HepG2 (cell line): ENCODE results near the gene WSB1. TPM values are rescaled to one million over a fixed set of nuclear protein-coding genes. Genes with fewer than 3 reads are reported as not detected.

Experiments
- ATAC-seq: fragments of 200-7000 bp; cut with Tn5 transposase; 3 replicates; pipeline ENCODE4 v1.9.1; 2020; ENCODE audit warnings: mild to moderate bottlenecking, moderate library complexity
- BruUV-seq: library from RNA; stranded (reverse); fragments of 400-500 nt; replicated peaks from 2 replicates; lab custom pipeline; 2021; lab: Mats Ljungman, UMichigan
- CTCF ChIA-PET: fragments of 300-600 bp; formaldehyde crosslinking; extraction: SDS; loops from one replicate; lab custom pipeline; 2021; ENCODE audit warnings: low total read pairs, inconsistent platforms, low intra/inter-chr PET ratio; lab: Yijun Ruan, JAX
- POLR2A ChIA-PET: fragments of 350-600 bp; sonication (Branson Sonifier 250); formaldehyde crosslinking; loops from one replicate; lab custom pipeline; 2020; ENCODE audit warnings: antibody characterized with exemption, inconsistent platforms; lab: Yijun Ruan, JAX
- DNase-seq: peaks from one replicate; pipeline ENCODE4 v3.0.0-alpha.2; 2015; ENCODE audit warnings: low spot score
- FAIRE-seq: peaks from 3 replicates; lab custom pipeline; 2011; peaks lifted over from hg19 to GRCh38; lab: Jason Lieb, UNC
- H2AFZ ChIP-seq: one replicate; pipeline ENCODE4 v1.6.1; 2011; ENCODE audit warnings: low read length, inconsistent platforms
- H3K27ac ChIP-seq: fragments of 300-600 bp; 3 replicates; pipeline ENCODE4 v1.8.0; 2011; ENCODE audit warnings: mixed run types, mild to moderate bottlenecking, mixed read lengths, low read length, inconsistent platforms; ENCODE audit not compliant: insufficient read depth; ENCODE audit errors: extremely low read length
- H3K27me3 ChIP-seq, 2 experiments: fragments of 200-600 bp in 1 of 2; 2 replicates in 1 of 2; 3 replicates in 1 of 2; pipeline versions ENCODE4 v1.6.0 to v1.8.0; 2011; ENCODE audit warnings: low read length in 2 of 2, mild to moderate bottlenecking in 2 of 2, moderate library complexity in 2 of 2, inconsistent platforms in 1 of 2; ENCODE audit not compliant: insufficient read depth in 2 of 2, control insufficient read depth in 1 of 2
- H3K36me3 ChIP-seq, 2 experiments: fragments of 200-600 bp in 1 of 2; replicated peaks in 1 of 2; 2 replicates in 1 of 2; 3 replicates in 1 of 2; pipeline versions ENCODE4 v1.5.1 to v1.8.0; 2011; ENCODE audit warnings: low read length in 2 of 2, inconsistent platforms in 1 of 2; ENCODE audit not compliant: insufficient read depth in 2 of 2, control insufficient read depth in 1 of 2
- H3K4me1 ChIP-seq: 2 replicates; pipeline ENCODE4 v1.5.1; 2012; ENCODE audit warnings: low read length, inconsistent platforms; ENCODE audit not compliant: insufficient read depth
- H3K4me2 ChIP-seq: 2 replicates; pipeline ENCODE4 v1.6.0; 2011; ENCODE audit warnings: low read depth, low read length, inconsistent platforms
- H3K4me3 ChIP-seq, 3 experiments: fragments of 200-600 bp in 1 of 3; sonication (generic), shearing (Covaris generic) in 1 of 3; replicated peaks in 1 of 3; 2 replicates each; pipeline ENCODE4 v1.5.1; 2011 to 2016; ENCODE audit warnings: low read length in 3 of 3, inconsistent platforms in 2 of 3, low read depth in 2 of 3, mild to moderate bottlenecking in 2 of 3, control low read depth in 1 of 3, mixed read lengths in 1 of 3; ENCODE audit not compliant: insufficient read depth in 1 of 3
- H3K79me2 ChIP-seq: one replicate; pipeline ENCODE4 v1.6.1; 2011; ENCODE audit warnings: low read length, inconsistent platforms; ENCODE audit not compliant: insufficient read depth
- H3K9ac ChIP-seq: 2 replicates; pipeline ENCODE4 v1.6.0; 2011; ENCODE audit warnings: mild to moderate bottlenecking, low read depth, low read length, inconsistent platforms; ENCODE audit not compliant: insufficient read depth
- H3K9me3 ChIP-seq: 2 replicates; pipeline ENCODE4 v1.5.1; 2012; ENCODE audit warnings: mild to moderate bottlenecking, low read length
- H4K20me1 ChIP-seq: 2 replicates; pipeline ENCODE4 v1.6.0; 2011; ENCODE audit warnings: inconsistent platforms, mild to moderate bottlenecking, low read length, moderate library complexity; ENCODE audit not compliant: insufficient read depth
- AGO1 ChIP-seq: fragments of 200-400 bp; formaldehyde crosslinking; IDR thresholded peaks from 2 replicates; pipeline ENCODE4 v1.6.1; 2017; ENCODE audit warnings: mild to moderate bottlenecking, low read depth, low read length, moderate library complexity; ENCODE audit not compliant: poor library complexity, severe bottlenecking
- FOXJ3 ChIP-seq: sonication (generic); formaldehyde crosslinking; IDR thresholded peaks from 2 replicates; pipeline ENCODE4 v1.4.0; 2020; ENCODE audit warnings: missing genetic modification reagents, mild to moderate bottlenecking, borderline replicate concordance
- KAT7 ChIP-seq: IDR thresholded peaks from 2 replicates; pipeline ENCODE4 v1.6.1; 2018; ENCODE audit warnings: borderline replicate concordance, missing compliant biosample characterization
- KDM1A ChIP-seq: IDR thresholded peaks from 2 replicates; pipeline ENCODE4 v1.6.1; 2016; ENCODE audit warnings: missing compliant biosample characterization
- KLF12 ChIP-seq: sonication (generic); formaldehyde crosslinking; IDR thresholded peaks from 2 replicates; pipeline ENCODE4 v1.4.0; 2020; ENCODE audit warnings: missing genetic modification reagents, borderline replicate concordance
- SCMH1 ChIP-seq: sonication (generic); formaldehyde crosslinking; IDR thresholded peaks from 2 replicates; pipeline ENCODE4 v1.9.0; 2021; ENCODE audit warnings: missing genetic modification reagents, mild to moderate bottlenecking, borderline replicate concordance
- SMARCE1 ChIP-seq: fragments of 450-650 bp; IDR thresholded peaks from 2 replicates; pipeline ENCODE4 v1.6.1; 2017; ENCODE audit warnings: borderline replicate concordance
- YEATS4 ChIP-seq: sonication (generic); formaldehyde crosslinking; IDR thresholded peaks from 2 replicates; pipeline ENCODE4 v1.4.0; 2020; ENCODE audit warnings: missing genetic modification reagents, borderline replicate concordance
- ZIK1 ChIP-seq: sonication (generic); formaldehyde crosslinking; IDR thresholded peaks from 2 replicates; pipeline ENCODE4 v1.5.0; 2020; ENCODE audit warnings: mild to moderate bottlenecking, low read depth, missing genetic modification reagents, borderline replicate concordance
- ZNF292 ChIP-seq: sonication (generic); formaldehyde crosslinking; IDR thresholded peaks from 2 replicates; pipeline ENCODE4 v1.8.1; 2022; ENCODE audit warnings: mild to moderate bottlenecking, low read depth, missing genetic modification reagents, borderline replicate concordance
- ZNF468 ChIP-seq: sonication (generic); formaldehyde crosslinking; IDR thresholded peaks from 2 replicates; pipeline ENCODE4 v1.8.0; 2022; ENCODE audit warnings: mild to moderate bottlenecking, moderate library complexity, missing genetic modification reagents
- ZNF550 ChIP-seq: sonication (generic); formaldehyde crosslinking; IDR thresholded peaks from 2 replicates; pipeline ENCODE4 v1.4.0; 2020; ENCODE audit warnings: mild to moderate bottlenecking, missing genetic modification reagents, borderline replicate concordance
- WGBS: methylation state at CpG from one replicate; pipeline ENCODE4 v1.1.6; 2017; ENCODE audit warnings: low lambda C conversion rate; 5-methylcytosine and 5-hydroxymethylcytosine counted together
- in situ Hi-C: cut with HindIII; loops from 2 replicates; pipeline ENCODE4 v1.10.0; 2017; ENCODE audit warnings: low pct_unique_long_range_greater_than_20kb; ENCODE audit not compliant: extremely low pct_ligation_motif_present
- intact Hi-C: fragments of 100-400 bp; cut with micrococcal nuclease; formaldehyde crosslinking; loops from one replicate; pipeline ENCODE4 v1.10.0; 2022; ENCODE audit not compliant: unreplicated experiment
- polyA plus RNA-seq, 8 experiments: library from polyadenylated mRNA; depleted of rRNA in 3 of 8; stranded (reverse) in 7 of 8; unstranded in 1 of 8; fragments of >200 nt; fragmentation: Illumina TruSeq in 4 of 8; extraction: Trizol in 4 of 8; gene quantifications; 2 replicates each; pipeline versions ENCODE4 v1.2.1 to v1.2.3, GENCODE V29; 2011 to 2016; ENCODE audit warnings: low read depth in 4 of 8, missing spikeins in 1 of 8, mixed read lengths in 1 of 8; ENCODE audit not compliant: insufficient read depth in 1 of 8
- total RNA-seq, 5 experiments: library from RNA; depleted of rRNA; stranded (reverse); fragments of >200 nt; fragmentation: Illumina TruSeq; extraction: Trizol; gene quantifications; 2 replicates each; pipeline ENCODE4 v1.2.3, GENCODE V29; 2016; ENCODE audit warnings: low read depth in 1 of 5
- TF ChIP-seq, protein P1 (sequence below): sonication (generic); formaldehyde crosslinking; IDR thresholded peaks from 2 replicates; pipeline ENCODE4 v1.5.0; 2020; ENCODE audit warnings: mild to moderate bottlenecking, missing genetic modification reagents, borderline replicate concordance
- TF ChIP-seq, protein P2 (sequence below): IDR thresholded peaks from 2 replicates; pipeline ENCODE4 v1.6.1; 2016; ENCODE audit warnings: low read depth

Gene WSB1
- total and polyA plus RNA-seq, 2 of the 13 experiments (the other 11 are each of a cell fraction or from before 2014, with no cell fraction given) = 81.3 to 294 TPM

DNA sequence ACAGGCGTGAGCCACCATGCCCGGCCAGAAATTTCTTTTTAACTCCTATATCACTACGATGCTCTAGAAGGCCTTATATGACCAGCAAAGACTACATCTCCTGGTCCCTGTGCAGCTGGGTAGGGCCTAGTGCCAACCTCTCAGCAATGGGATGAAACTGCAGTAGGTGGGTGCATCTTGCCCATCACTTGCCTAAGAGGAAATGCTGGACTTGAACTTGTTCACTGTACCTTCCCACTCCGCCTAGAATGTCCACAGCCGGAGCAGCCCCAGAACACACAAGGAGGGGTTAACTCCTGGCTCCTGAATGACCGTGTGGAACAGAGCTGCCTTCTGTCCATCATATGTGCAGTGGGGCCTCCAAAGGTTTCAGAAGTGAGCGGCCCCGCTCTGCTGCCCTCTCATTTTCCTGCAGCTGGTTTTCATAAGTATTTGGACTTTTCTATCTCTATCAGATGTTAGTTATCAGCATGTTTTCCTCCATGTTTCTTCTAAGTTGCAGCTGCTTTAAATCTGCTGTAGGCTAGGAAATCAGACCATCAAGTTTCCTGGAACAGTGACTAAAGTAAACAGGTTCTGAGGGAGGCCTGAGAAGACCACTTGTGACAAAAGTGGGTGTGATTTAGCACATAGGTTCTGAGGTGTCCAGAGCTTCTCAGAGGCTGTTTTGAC lies 52.5 kb downstream of the WSB1 start:
- no peak overlapping the region for H3K27ac ChIP-seq
- intact Hi-C loops = no loop called here
- no peaks in the 10 kb centered on the region for H3K27me3 ChIP-seq
- in situ Hi-C loops = no loop called here
- ATAC-seq (no peak), FAIRE-seq (no peak), DNase-seq (no peak)
- WGBS = 82% methylated on average over 8 of the region's 8 CpGs
- H3K36me3 ChIP-seq = no peaks in the 10 kb centered on the region
- BruUV-seq = no TSS peak
- H3K9me3 ChIP-seq = no peaks in the 10 kb centered on the region
- no peaks in the 10 kb centered on the region for H3K79me2 ChIP-seq
- no peak overlapping the region for H2AFZ ChIP-seq
- TF ChIP-seq ZNF468 (no peak), YEATS4 (CRISPR knock-in tag) (no peak), KAT7 (CRISPR knock-in tag) (no peak), ZNF292 (CRISPR knock-in tag) (no peak), KLF12 (CRISPR knock-in tag) (no peak), ZIK1 (CRISPR knock-in tag) (no peak), SCMH1 (no peak), ZNF550 (CRISPR knock-in tag) (no peak), SMARCE1 (no peak), FOXJ3 (CRISPR knock-in tag) (no peak), AGO1 (no peak), KDM1A (no peak)
- TF ChIP-seq, protein P1, sequence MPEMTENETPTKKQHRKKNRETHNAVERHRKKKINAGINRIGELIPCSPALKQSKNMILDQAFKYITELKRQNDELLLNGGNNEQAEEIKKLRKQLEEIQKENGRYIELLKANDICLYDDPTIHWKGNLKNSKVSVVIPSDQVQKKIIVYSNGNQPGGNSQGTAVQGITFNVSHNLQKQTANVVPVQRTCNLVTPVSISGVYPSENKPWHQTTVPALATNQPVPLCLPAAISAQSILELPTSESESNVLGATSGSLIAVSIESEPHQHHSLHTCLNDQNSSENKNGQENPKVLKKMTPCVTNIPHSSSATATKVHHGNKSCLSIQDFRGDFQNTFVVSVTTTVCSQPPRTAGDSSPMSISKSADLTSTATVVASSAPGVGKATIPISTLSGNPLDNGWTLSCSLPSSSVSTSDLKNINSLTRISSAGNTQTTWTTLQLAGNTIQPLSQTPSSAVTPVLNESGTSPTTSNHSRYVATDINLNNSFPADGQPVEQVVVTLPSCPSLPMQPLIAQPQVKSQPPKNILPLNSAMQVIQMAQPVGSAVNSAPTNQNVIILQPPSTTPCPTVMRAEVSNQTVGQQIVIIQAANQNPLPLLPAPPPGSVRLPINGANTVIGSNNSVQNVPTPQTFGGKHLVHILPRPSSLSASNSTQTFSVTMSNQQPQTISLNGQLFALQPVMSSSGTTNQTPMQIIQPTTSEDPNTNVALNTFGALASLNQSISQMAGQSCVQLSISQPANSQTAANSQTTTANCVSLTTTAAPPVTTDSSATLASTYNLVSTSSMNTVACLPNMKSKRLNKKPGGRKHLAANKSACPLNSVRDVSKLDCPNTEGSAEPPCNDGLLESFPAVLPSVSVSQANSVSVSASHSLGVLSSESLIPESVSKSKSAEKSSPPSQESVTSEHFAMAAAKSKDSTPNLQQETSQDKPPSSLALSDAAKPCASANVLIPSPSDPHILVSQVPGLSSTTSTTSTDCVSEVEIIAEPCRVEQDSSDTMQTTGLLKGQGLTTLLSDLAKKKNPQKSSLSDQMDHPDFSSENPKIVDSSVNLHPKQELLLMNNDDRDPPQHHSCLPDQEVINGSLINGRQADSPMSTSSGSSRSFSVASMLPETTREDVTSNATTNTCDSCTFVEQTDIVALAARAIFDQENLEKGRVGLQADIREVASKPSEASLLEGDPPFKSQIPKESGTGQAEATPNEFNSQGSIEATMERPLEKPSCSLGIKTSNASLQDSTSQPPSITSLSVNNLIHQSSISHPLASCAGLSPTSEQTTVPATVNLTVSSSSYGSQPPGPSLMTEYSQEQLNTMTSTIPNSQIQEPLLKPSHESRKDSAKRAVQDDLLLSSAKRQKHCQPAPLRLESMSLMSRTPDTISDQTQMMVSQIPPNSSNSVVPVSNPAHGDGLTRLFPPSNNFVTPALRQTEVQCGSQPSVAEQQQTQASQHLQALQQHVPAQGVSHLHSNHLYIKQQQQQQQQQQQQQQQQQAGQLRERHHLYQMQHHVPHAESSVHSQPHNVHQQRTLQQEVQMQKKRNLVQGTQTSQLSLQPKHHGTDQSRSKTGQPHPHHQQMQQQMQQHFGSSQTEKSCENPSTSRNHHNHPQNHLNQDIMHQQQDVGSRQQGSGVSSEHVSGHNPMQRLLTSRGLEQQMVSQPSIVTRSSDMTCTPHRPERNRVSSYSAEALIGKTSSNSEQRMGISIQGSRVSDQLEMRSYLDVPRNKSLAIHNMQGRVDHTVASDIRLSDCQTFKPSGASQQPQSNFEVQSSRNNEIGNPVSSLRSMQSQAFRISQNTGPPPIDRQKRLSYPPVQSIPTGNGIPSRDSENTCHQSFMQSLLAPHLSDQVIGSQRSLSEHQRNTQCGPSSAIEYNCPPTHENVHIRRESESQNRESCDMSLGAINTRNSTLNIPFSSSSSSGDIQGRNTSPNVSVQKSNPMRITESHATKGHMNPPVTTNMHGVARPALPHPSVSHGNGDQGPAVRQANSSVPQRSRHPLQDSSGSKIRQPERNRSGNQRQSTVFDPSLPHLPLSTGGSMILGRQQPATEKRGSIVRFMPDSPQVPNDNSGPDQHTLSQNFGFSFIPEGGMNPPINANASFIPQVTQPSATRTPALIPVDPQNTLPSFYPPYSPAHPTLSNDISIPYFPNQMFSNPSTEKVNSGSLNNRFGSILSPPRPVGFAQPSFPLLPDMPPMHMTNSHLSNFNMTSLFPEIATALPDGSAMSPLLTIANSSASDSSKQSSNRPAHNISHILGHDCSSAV (CRISPR knock-in tag) = no peak
- TF ChIP-seq, protein P2, sequence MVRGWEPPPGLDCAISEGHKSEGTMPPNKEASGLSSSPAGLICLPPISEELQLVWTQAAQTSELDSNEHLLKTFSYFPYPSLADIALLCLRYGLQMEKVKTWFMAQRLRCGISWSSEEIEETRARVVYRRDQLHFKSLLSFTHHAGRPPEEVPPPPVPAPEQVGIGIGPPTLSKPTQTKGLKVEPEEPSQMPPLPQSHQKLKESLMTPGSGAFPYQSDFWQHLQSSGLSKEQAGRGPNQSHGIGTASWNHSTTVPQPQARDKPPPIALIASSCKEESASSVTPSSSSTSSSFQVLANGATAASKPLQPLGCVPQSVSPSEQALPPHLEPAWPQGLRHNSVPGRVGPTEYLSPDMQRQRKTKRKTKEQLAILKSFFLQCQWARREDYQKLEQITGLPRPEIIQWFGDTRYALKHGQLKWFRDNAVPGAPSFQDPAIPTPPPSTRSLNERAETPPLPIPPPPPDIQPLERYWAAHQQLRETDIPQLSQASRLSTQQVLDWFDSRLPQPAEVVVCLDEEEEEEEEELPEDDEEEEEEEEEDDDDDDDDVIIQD (CRISPR knock-in tag) = no peak
- ChIA-PET POLR2A (interaction anchor here (1.2 kb wide), 1 partner anchor 13 kb away, joined by 3 read pairs; no protein-coding TSS in a partner anchor), CTCF (no interaction called here)
- H3K4me2 ChIP-seq = no peak overlapping the region
- H3K4me1 ChIP-seq = peaks cover 18% of the 10 kb centered on the region
- H3K9ac ChIP-seq = no peak overlapping the region
- no peaks in the 10 kb centered on the region for H4K20me1 ChIP-seq
- no peak overlapping the region for H3K4me3 ChIP-seq
